Measurements from ENCODE around the gene WDR93.

GRCh38 chr15:89693696-89694095 lies 3.1 kb downstream of the WDR93 start:
- no peak for TF ChIP-seq TAF1 (IDR thresholded peaks at IDR 0.05; ENCODE audit: borderline replicate concordance, insufficient read depth, low read length)
- TF ChIP-seq REST (IDR thresholded peaks at IDR 0.05; ENCODE audit: insufficient read depth in 1 of 2, low read depth in 2 of 2, low read length in 2 of 2), result no peak
- no peak for TF ChIP-seq POLR2AphosphoS5 (IDR thresholded peaks at IDR 0.05; ENCODE audit: low read depth, low read length)
- no peak for TF ChIP-seq SIN3A (IDR thresholded peaks at IDR 0.05; ENCODE audit: borderline replicate concordance, insufficient read depth, low read length)
- no peak for TF ChIP-seq FOXP2 (optimal IDR thresholded peaks at IDR 0.05; ENCODE audit: borderline replicate concordance, extremely low read depth, extremely low read length, insufficient read depth)

Data from PFSK-1 (cell line).